IPS-20b (cell line): ENCODE results near the gene DNAAF2.
"Not testable (repeated sequence)": the region's sequence is repeated elsewhere in the genome, so short reads cannot be mapped to it uniquely, and the experiment has no call there.

Experiments used
- H3K27ac ChIP-seq: one replicate; pipeline ENCODE4 v1.5.1; 2013; ENCODE audit warnings: low read length
- H3K27me3 ChIP-seq: 2 replicates; pipeline ENCODE4 v1.6.1; 2013; ENCODE audit warnings: mild to moderate bottlenecking, low read length, inconsistent platforms; ENCODE audit not compliant: insufficient read depth
- H3K36me3 ChIP-seq: 2 replicates; pipeline ENCODE4 v1.6.1; 2013; ENCODE audit warnings: low read depth, mild to moderate bottlenecking, inconsistent platforms, low read length, moderate library complexity; ENCODE audit not compliant: insufficient read depth
- H3K4me1 ChIP-seq: 2 replicates; pipeline ENCODE4 v1.6.1; 2013; ENCODE audit warnings: mild to moderate bottlenecking, control low read depth, inconsistent platforms, low read length, moderate library complexity; ENCODE audit not compliant: insufficient read depth
- H3K4me3 ChIP-seq: 2 replicates; pipeline ENCODE4 v1.5.1; 2013; ENCODE audit warnings: mild to moderate bottlenecking, low read length, inconsistent platforms
- H3K9ac ChIP-seq: 2 replicates; pipeline ENCODE4 v1.6.1; 2013; ENCODE audit warnings: low read depth, mild to moderate bottlenecking, inconsistent platforms, low read length, moderate library complexity
- H3K9me3 ChIP-seq: 2 replicates; pipeline ENCODE4 v1.6.1; 2013; ENCODE audit warnings: mild to moderate bottlenecking, low read depth, low read length, inconsistent platforms; ENCODE audit not compliant: insufficient read depth

The DNAAF2 gene

GRCh38 chr14:49620182-49621113 is 14.6 kb downstream of the DNAAF2 start, which contains the start of the genes MGAT2 and RPL36AL:
Gene MGAT2 (plus strand): TSS chr14:49620799. CDS start chr14:49621269, 470 bp downstream.
Gene RPL36AL (minus strand): TSS chr14:49620626. CDS start chr14:49619104, 1,522 bp downstream.
- peak within 1 kb of the TSS; percentile 99 for H3K4me3 ChIP-seq
- H3K9ac ChIP-seq: peak within 1 kb of the TSS; percentile 97
- 0 out of 2 replicates have a peak, but pooled peaks cover 4% of the 10 kb centered on the region for H3K4me1 ChIP-seq
- no peaks in the 10 kb centered on the region for H3K27me3 ChIP-seq
- peak within 1 kb of the TSS; percentile 86 for H3K27ac ChIP-seq
- H3K36me3 ChIP-seq: peaks cover 32% of the 10 kb centered on the region
- no peaks in the 10 kb centered on the region for H3K9me3 ChIP-seq

- 0 out of 2 replicates have a peak, but pooled peaks cover 4% of the 10 kb centered on the region for H3K4me1 ChIP-seq
- peaks cover 25% of the 10 kb centered on the region for H3K36me3 ChIP-seq
- H3K27ac ChIP-seq: peak overlapping the region; percentile 86
- no peaks in the 10 kb centered on the region for H3K27me3 ChIP-seq
- peak overlapping the region; percentile 99 for H3K4me3 ChIP-seq
- no peaks in the 10 kb centered on the region for H3K9me3 ChIP-seq
- peak overlapping the region; percentile 97 for H3K9ac ChIP-seq
Measured at GRCh38 chr14:49619730-49620129, 15.3 kb downstream of the DNAAF2 start.

DNA sequence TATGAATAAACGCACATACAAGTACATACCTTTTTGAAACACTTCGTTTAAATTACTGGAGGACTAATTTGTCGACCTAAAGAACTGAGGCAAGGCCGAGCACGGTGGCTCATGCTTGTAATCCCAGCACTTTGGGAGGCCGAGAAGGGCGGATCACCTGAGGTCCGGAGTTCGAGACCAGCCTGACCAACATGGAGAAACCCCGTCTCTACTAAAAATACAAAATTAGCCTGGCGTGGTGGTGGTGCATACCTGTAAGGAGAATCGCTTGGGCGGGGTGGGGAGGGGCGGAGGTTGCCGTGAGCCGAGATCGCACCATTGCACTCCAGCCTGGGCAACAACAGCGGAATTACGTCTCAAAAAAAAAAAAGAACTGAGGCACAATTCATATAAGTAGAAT is 15.8 kb downstream of the DNAAF2 start:
- Histone ChIP-seq H3K27ac (peak overlapping the region; percentile 86), H3K36me3 (peaks cover 30% of the 10 kb centered on the region)
- not testable (repeated sequence) for H3K4me1 ChIP-seq

GRCh38 chr14:49617852-49618519 is 17.1 kb downstream of the DNAAF2 start:
- Histone ChIP-seq H3K4me3 (peak overlapping the region; percentile 32; the same call in 1 of the 2 replicates), H3K9ac (no peak overlapping the region), H3K9me3 (no peaks in the 10 kb centered on the region), H3K27ac (no peak overlapping the region), H3K36me3 (peaks cover 34% of the 10 kb centered on the region), H3K4me1 (0 out of 2 replicates have a peak, but pooled peaks cover 4% of the 10 kb centered on the region), H3K27me3 (no peaks in the 10 kb centered on the region)

More for the DNA sequence above, 15.8 kb downstream of the DNAAF2 start:
- peak overlapping the region; percentile 99 for H3K4me3 ChIP-seq
- not testable (repeated sequence) for H3K27me3 ChIP-seq, H3K9me3 ChIP-seq
- peak overlapping the region; percentile 97 for H3K9ac ChIP-seq

DNA sequence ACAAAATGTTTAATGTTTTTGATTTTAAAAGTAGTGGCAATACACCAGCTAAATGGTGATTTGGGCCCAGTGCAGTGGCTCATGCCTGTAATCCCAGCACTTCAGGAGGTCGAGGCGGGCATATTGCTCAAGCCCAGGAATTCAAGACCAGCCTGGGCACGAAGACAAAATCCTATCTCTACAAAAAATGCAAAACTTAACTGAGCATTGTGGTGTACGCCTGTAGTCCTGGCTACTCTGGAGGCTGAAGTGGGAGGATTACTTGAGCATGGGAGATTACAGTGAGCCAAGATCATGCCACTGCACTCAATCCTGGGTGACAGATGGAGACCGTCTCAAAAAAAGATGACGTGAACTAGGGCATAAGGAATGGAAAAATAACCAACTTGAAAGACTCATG is 19.3 kb downstream of the DNAAF2 start:
- H3K4me1 ChIP-seq: no peaks in the 10 kb centered on the region
- no peaks in the 10 kb centered on the region for H3K27me3 ChIP-seq
- no peaks in the 10 kb centered on the region for H3K9me3 ChIP-seq
- H3K27ac ChIP-seq: no peak overlapping the region
- no peak overlapping the region for H3K4me3 ChIP-seq
- H3K9ac ChIP-seq: no peak overlapping the region
- peaks cover 37% of the 10 kb centered on the region for H3K36me3 ChIP-seq

DNA sequence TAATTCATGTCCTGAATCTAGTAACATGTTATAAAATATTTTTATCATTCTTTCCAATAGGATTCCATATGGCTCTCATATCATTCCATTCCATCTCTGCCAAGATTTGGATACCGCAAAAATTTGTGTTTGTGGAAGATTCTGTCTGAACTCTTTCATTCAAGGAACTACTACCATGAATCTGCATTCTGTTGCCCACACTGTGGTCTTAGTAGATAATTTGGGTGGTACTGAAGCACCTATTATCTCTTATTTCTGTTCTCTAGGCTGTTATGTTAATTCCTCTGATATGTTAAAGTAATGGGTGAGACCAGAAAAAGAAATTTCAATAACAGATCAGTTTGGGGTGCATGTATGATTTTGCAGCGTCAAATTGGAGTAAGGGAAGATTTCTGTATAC is 20.8 kb downstream of the DNAAF2 start:
- peaks cover 42% of the 10 kb centered on the region for H3K36me3 ChIP-seq
- H3K4me3 ChIP-seq: no peak overlapping the region
- H3K9ac ChIP-seq: no peak overlapping the region
- no peak overlapping the region for H3K27ac ChIP-seq
- no peaks in the 10 kb centered on the region for H3K9me3 ChIP-seq
- no peaks in the 10 kb centered on the region for H3K4me1 ChIP-seq
- H3K27me3 ChIP-seq: no peaks in the 10 kb centered on the region

GRCh38 chr14:49612671-49613070 is 22.4 kb downstream of the DNAAF2 start:
- no peaks in the 10 kb centered on the region for H3K4me1 ChIP-seq
- H3K36me3 ChIP-seq: peaks cover 37% of the 10 kb centered on the region
- H3K9me3 ChIP-seq: no peaks in the 10 kb centered on the region
- H3K9ac ChIP-seq: no peak overlapping the region
- no peaks in the 10 kb centered on the region for H3K27me3 ChIP-seq
- H3K27ac ChIP-seq: no peak overlapping the region
- no peak overlapping the region for H3K4me3 ChIP-seq

DNA sequence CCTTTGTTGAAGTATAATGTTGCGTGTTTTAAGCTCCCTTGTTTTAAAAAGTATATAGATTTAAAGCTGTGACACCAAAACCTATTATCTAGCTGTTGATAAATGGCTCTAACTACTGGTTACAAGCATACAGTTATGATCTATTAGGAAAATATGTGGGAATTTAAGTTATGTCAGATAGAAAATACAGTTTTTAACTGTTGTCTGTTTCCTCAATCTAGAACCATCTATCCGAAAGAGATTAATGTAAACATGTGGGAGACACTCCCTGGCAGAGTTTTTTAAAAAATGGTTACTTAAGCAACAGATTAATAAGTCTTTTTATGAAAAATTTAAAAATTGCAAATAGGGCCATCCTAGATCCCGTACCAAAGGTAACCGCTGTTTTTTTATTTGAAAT is 22.8 kb downstream of the DNAAF2 start:
- Histone ChIP-seq H3K4me1 (no peaks in the 10 kb centered on the region), H3K9ac (no peak overlapping the region), H3K36me3 (peaks cover 37% of the 10 kb centered on the region), H3K9me3 (no peaks in the 10 kb centered on the region), H3K27me3 (no peaks in the 10 kb centered on the region), H3K4me3 (no peak overlapping the region), H3K27ac (no peak overlapping the region)

DNA sequence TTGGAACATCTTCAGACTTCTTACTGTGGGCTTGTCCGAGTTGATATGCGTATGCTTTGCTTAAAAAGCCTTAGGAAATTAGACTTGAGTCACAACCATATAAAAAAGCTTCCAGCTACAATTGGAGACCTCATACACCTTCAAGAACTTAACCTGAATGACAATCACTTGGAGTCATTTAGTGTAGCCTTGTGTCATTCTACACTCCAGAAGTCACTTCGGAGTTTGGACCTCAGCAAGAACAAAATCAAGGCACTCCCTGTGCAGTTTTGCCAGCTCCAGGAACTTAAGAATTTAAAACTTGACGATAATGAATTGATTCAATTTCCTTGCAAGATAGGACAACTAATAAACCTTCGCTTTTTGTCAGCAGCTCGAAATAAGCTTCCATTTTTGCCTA is 27.5 kb downstream of the DNAAF2 start:
- no peak overlapping the region for H3K27ac ChIP-seq
- H3K36me3 ChIP-seq: peaks cover 56% of the 10 kb centered on the region
- no peak overlapping the region for H3K9ac ChIP-seq
- no peaks in the 10 kb centered on the region for H3K4me1 ChIP-seq
- no peak overlapping the region for H3K4me3 ChIP-seq
- no peaks in the 10 kb centered on the region for H3K27me3 ChIP-seq
- no peaks in the 10 kb centered on the region for H3K9me3 ChIP-seq

DNA sequence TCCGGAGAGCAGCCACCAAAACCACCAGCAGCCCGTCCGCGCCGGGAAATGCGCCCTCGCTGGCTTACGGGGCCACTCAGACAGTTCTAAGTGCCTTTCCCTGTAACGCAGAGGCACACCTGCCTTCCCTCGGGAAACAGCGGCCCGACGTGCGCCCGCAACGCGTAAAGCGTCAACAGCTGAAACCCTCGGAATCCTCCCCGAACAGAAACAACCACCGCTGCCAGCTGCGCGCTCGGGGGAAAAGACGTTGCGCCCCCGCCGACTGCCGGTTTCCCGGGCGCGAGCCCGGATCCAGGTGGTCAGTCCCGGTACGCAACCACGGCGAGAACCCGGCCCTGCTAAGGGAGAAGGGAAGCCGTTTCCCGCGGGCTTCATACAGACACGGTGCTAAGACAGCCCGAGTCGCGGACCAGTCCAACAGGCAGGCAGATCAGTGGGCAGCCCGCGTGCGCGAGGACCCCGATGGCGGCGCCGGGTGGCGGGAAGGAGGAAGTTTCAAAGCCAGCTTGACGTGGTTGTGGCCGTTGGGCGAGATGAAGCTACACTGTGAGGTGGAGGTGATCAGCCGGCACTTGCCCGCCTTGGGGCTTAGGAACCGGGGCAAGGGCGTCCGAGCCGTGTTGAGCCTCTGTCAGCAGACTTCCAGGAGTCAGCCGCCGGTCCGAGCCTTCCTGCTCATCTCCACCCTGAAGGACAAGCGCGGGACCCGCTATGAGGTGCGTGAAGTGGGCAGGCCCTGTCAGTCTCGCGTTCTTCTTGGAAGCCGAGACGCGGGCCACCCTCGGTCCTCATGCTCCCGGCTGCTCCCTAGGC is 36.4 kb downstream of the DNAAF2 start, which contains the start of gene LRR1:
LRR1 (plus strand) TSS at position 456 of the 816 bp plus-strand sequence; CDS start at position 537, 81 bp downstream.
- peak within 1 kb of the TSS; percentile 99 for H3K4me3 ChIP-seq
- peak within 1 kb of the TSS; percentile 64 for H3K27ac ChIP-seq
- H3K27me3 ChIP-seq: no peaks in the 10 kb centered on the region
- H3K36me3 ChIP-seq: peaks cover 23% of the 10 kb centered on the region
- no peaks in the 10 kb centered on the region for H3K9me3 ChIP-seq
- H3K9ac ChIP-seq: peak within 1 kb of the TSS; percentile 99
- H3K4me1 ChIP-seq: no peaks in the 10 kb centered on the region

- peaks cover 20% of the 10 kb centered on the region for H3K36me3 ChIP-seq
Measured at GRCh38 chr14:49598189-49598484, 36.9 kb downstream of the DNAAF2 start.

More at GRCh38 chr14:49598189-49598484, 36.9 kb downstream of the DNAAF2 start:
- Histone ChIP-seq H3K27ac (peak overlapping the region; percentile 64), H3K27me3 (no peaks in the 10 kb centered on the region), H3K9me3 (no peaks in the 10 kb centered on the region), H3K4me3 (peak overlapping the region; percentile 99), H3K4me1 (no peaks in the 10 kb centered on the region), H3K9ac (peak overlapping the region; percentile 99)
